Measurements from ENCODE around the gene PARD3B. TPM values are rescaled to one million over a fixed set of nuclear protein-coding genes. Genes with fewer than 3 reads are reported as not detected.

The PARD3B gene
- total and polyA plus RNA-seq, 2 of the 8 experiments (the other 6 are each of a cell fraction or from before 2014, with no cell fraction given) = 1.2 to 5.7 TPM

GRCh38 chr2:205311201-205311600 is 765.9 kb downstream of the PARD3B start:
- H3K23me2 ChIP-seq (ENCODE audit: low read depth, low read length) = no peaks in the 10 kb centered on the region; the same call in 1 of the 2 replicates
- H2AK5ac ChIP-seq (ENCODE audit: low read depth, low read length) = no peak overlapping the region
- H4K20me1 ChIP-seq (replicated peaks in 1 of 2; ENCODE audit: control insufficient read depth in 1 of 2, insufficient read depth in 2 of 2, low read length in 2 of 2) = no peaks in the 10 kb centered on the region
- H3K23ac ChIP-seq (ENCODE audit: insufficient read length) = no peak overlapping the region
- no peak overlapping the region for H3K18ac ChIP-seq (ENCODE audit: extremely low read depth, low read length)
- H3K79me2 ChIP-seq (ENCODE audit: control insufficient read depth in 1 of 2, insufficient read depth in 2 of 2, low read length in 2 of 2) = no peaks in the 10 kb centered on the region
- no peak overlapping the region for H3K56ac ChIP-seq (replicated peaks; ENCODE audit: insufficient read length, low read depth, low read length)
- POLR2A ChIA-PET (ENCODE audit: partially characterized antibody) = no interaction called here
- H3K4me3 ChIP-seq (ENCODE audit: extremely low read depth in 1 of 4, insufficient read depth in 2 of 4, low read depth in 3 of 4, low read length in 4 of 4) = no peak overlapping the region
- H3K4me1 ChIP-seq (replicated peaks in 1 of 4; ENCODE audit: control insufficient read depth in 3 of 4, insufficient read depth in 4 of 4, low read length in 3 of 4) = no peaks in the 10 kb centered on the region
- H3K27me3 ChIP-seq (replicated peaks in 1 of 4; ENCODE audit: control insufficient read depth in 3 of 4, extremely low read depth in 1 of 4, insufficient read depth in 3 of 4, low read length in 3 of 4) = peaks cover 0 to 2% (median 0%) of the 10 kb centered on the region in 4 experiments; a peak in 1 of 7 replicates
- no peak overlapping the region for H2BK20ac ChIP-seq (ENCODE audit: low read length)
- no peak for FAIRE-seq
- DNase-seq (ENCODE audit: low read depth in 1 of 2, low spot score in 2 of 2) = no peak
- no peak for TF ChIP-seq SIX5 (IDR thresholded peaks at IDR 0.05; ENCODE audit: low read depth, low read length)
- TF ChIP-seq ZNF274 (IDR thresholded peaks at IDR 0.05; ENCODE audit: borderline replicate concordance, extremely low read depth, low read length) = no peak
- no peak for TF ChIP-seq CHD2 (IDR thresholded peaks at IDR 0.05; ENCODE audit: low read length)
- no peak for TF ChIP-seq TAF7 (optimal IDR thresholded peaks at IDR 0.05; ENCODE audit: borderline replicate concordance, low read depth, low read length)
- TF ChIP-seq TCF12 (IDR thresholded peaks at IDR 0.05; ENCODE audit: low read depth, low read length) = no peak
- TF ChIP-seq CEBPB (IDR thresholded peaks at IDR 0.05; ENCODE audit: low read depth, low read length) = no peak
- no peak for TF ChIP-seq TAF1 (IDR thresholded peaks at IDR 0.05; ENCODE audit: low read depth, low read length)
- TF ChIP-seq KDM1A (IDR thresholded peaks at IDR 0.05; ENCODE audit: borderline replicate concordance, low read length) = no peak
- no peak for TF ChIP-seq NRF1 (IDR thresholded peaks at IDR 0.05; ENCODE audit: low read depth, low read length)
- no peak for TF ChIP-seq CTBP2 (IDR thresholded peaks at IDR 0.05; ENCODE audit: borderline replicate concordance, insufficient read depth, insufficient read length, low read length)
- TF ChIP-seq PHF8 (conservative IDR thresholded peaks at IDR 0.05; ENCODE audit: low read depth, low read length) = no peak
- no peak for TF ChIP-seq POLR2AphosphoS5 (IDR thresholded peaks at IDR 0.05; ENCODE audit: low read depth, low read length)
- H2BK5ac ChIP-seq (ENCODE audit: low read depth, low read length) = no peak overlapping the region
- no peak overlapping the region for H2AFZ ChIP-seq (ENCODE audit: low read length)
- no peak overlapping the region for H2BK15ac ChIP-seq (ENCODE audit: low read length)
- H4K5ac ChIP-seq (ENCODE audit: insufficient read length, low read depth, low read length) = no peak overlapping the region
- no peak overlapping the region for H3K4me2 ChIP-seq (ENCODE audit: insufficient read depth in 1 of 2, low read depth in 2 of 2, low read length in 2 of 2)
- H3K9ac ChIP-seq (replicated peaks in 1 of 4; ENCODE audit: extremely low read depth in 1 of 4, low read depth in 3 of 4, low read length in 3 of 4) = no peak overlapping the region
- H3K4ac ChIP-seq (replicated peaks; ENCODE audit: insufficient read length, low read depth, low read length) = no peak overlapping the region
- no peak overlapping the region for H3K14ac ChIP-seq (ENCODE audit: insufficient read length)
- no peaks in the 10 kb centered on the region for H3K79me1 ChIP-seq (ENCODE audit: low read depth, low read length)
- CTCF ChIA-PET (ENCODE audit: partially characterized antibody) = no interaction called here
- no peak overlapping the region for H2BK12ac ChIP-seq (ENCODE audit: low read depth, low read length)
- H3K36me3 ChIP-seq (ENCODE audit: control insufficient read depth in 2 of 4, insufficient read depth in 4 of 4, low read length in 3 of 4) = peaks cover 0 to 2% (median 0%) of the 10 kb centered on the region in 4 experiments; a peak in 2 of 8 replicates
- H2BK120ac ChIP-seq (replicated peaks; ENCODE audit: low read depth, low read length) = no peak overlapping the region
- no peak overlapping the region for H3K27ac ChIP-seq (ENCODE audit: low read depth, low read length)
- 70% methylated on average over 5 of the region's 5 CpGs; no CpG with 5 or more reads in 1 of the 2 experiments for WGBS, 2 experiments (ENCODE audit: extremely low coverage in 1 of 2, insufficient coverage in 1 of 2, insufficient read length in 1 of 2, insufficient replicate concordance in 2 of 2, low coverage in 1 of 2, low lambda C conversion rate in 2 of 2, missing lambda C conversion rate in 1 of 2)
- H3K9me3 ChIP-seq (ENCODE audit: insufficient read depth in 2 of 2, low read depth in 1 of 2, low read length in 1 of 2) = no peaks in the 10 kb centered on the region
- no peak overlapping the region for H4K91ac ChIP-seq (replicated peaks; ENCODE audit: insufficient read length, low read length)
- H4K8ac ChIP-seq (ENCODE audit: extremely low read depth, insufficient read depth, low read length) = no peak overlapping the region

All from H1 (cell line).